Cardiac muscle cell (in vitro differentiated cells and primary cell): ENCODE measurements around the gene SLX4. TPM values are rescaled to one million over a fixed set of nuclear protein-coding genes. Genes with fewer than 3 reads are reported as not detected.

Experiments
- DNase-seq, 2 donors: peaks; one replicate each; pipeline versions ENCODE4 v3.0.0 to v3.0.0-alpha.2; 2010 to 2017; ENCODE audit warnings: low read depth in 1 of 2, low spot score in 1 of 2
- H3K27ac ChIP-seq: fragments of 200-600 bp; sonication (generic); 2 replicates; pipeline ENCODE4 v1.5.1; 2016
- H3K27me3 ChIP-seq: fragments of 200-600 bp; sonication (generic); 2 replicates; pipeline ENCODE4 v1.6.0; 2016; ENCODE audit warnings: control low read depth
- H3K36me3 ChIP-seq: fragments of 200-600 bp; sonication (generic); 2 replicates; pipeline ENCODE4 v1.5.1; 2016; ENCODE audit warnings: control low read depth
- H3K4me1 ChIP-seq: fragments of 200-600 bp; sonication (generic); 2 replicates; pipeline ENCODE4 v1.8.1; 2017; ENCODE audit warnings: low read depth, mild to moderate bottlenecking, mixed run types
- H3K4me3 ChIP-seq: fragments of 200-600 bp; sonication (generic); 2 replicates; pipeline ENCODE4 v1.5.1; 2016; ENCODE audit warnings: mild to moderate bottlenecking
- H3K9me3 ChIP-seq: fragments of 200-600 bp; sonication (generic); 2 replicates; pipeline ENCODE4 v1.5.1; 2017; ENCODE audit warnings: low read depth, mild to moderate bottlenecking, control low read depth
- polyA plus RNA-seq: library from polyadenylated mRNA; unstranded; fragments of >200 nt; fragmentation: Nextera tagmentation; extraction: Ambion mirVana; gene quantifications from 2 replicates; pipeline ENCODE4 v1.2.1, GENCODE V29; 2016
- total RNA-seq: library from RNA; depleted of rRNA; stranded (reverse); fragments of >200 nt; gene quantifications from 2 replicates; pipeline ENCODE4 v1.2.3, GENCODE V29; 2016
- TF ChIP-seq, protein P1 (sequence below): IDR thresholded peaks from 2 replicates; pipeline ENCODE4 v1.5.1; 2012; ENCODE audit warnings: low read depth, mild to moderate bottlenecking, low read length

The SLX4 gene
- total and polyA plus RNA-seq, 2 experiments from 2014 or later = 3.6 to 7.2 TPM

- Histone ChIP-seq H3K4me3 (no peak overlapping the region), H3K9me3 (no peaks in the 10 kb centered on the region), H3K27me3 (no peaks in the 10 kb centered on the region), H3K36me3 (no peaks in the 10 kb centered on the region), H3K4me1 (no peaks in the 10 kb centered on the region), H3K27ac (peak overlapping the region; percentile 59)
- TF ChIP-seq, protein P1, sequence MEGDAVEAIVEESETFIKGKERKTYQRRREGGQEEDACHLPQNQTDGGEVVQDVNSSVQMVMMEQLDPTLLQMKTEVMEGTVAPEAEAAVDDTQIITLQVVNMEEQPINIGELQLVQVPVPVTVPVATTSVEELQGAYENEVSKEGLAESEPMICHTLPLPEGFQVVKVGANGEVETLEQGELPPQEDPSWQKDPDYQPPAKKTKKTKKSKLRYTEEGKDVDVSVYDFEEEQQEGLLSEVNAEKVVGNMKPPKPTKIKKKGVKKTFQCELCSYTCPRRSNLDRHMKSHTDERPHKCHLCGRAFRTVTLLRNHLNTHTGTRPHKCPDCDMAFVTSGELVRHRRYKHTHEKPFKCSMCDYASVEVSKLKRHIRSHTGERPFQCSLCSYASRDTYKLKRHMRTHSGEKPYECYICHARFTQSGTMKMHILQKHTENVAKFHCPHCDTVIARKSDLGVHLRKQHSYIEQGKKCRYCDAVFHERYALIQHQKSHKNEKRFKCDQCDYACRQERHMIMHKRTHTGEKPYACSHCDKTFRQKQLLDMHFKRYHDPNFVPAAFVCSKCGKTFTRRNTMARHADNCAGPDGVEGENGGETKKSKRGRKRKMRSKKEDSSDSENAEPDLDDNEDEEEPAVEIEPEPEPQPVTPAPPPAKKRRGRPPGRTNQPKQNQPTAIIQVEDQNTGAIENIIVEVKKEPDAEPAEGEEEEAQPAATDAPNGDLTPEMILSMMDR = no peak
- no peak for DNase-seq
Measured at GRCh38 chr16:3590736-3591435, 20.5 kb downstream of the SLX4 start.

GRCh38 chr16:3589991-3590701 is 21.3 kb downstream of the SLX4 start:
- Histone ChIP-seq H3K27me3 (no peaks in the 10 kb centered on the region), H3K9me3 (no peaks in the 10 kb centered on the region), H3K36me3 (no peaks in the 10 kb centered on the region), H3K4me1 (no peaks in the 10 kb centered on the region), H3K27ac (no peak overlapping the region), H3K4me3 (no peak overlapping the region)
- DNase-seq = no peak
- TF ChIP-seq, protein P1 = no peak

DNA sequence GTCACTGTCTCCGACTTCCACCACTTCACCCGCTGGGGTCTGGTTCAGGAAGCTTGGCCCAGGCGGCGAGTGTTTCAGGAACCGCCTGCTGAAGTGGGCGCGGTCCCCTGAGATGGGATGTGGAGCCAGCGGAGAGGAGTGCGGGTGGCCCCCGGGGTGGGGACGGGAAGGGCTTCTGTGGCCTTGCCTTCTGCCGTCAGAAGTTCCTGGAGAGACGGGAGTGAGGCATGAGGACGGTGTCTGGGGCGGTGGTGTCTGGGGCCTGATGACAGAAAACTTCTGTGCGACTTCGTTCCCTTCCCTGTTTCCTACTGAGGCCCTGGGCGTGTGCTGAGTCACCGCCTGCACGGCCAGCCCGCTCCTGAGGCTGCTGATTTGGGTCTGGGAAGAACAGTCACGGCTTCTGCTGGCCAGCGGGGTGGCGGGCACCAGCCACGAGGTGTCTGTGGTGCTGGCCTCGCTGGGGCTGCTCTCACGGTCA is 21.9 kb downstream of the SLX4 start:
- Histone ChIP-seq H3K27me3 (no peaks in the 10 kb centered on the region), H3K4me1 (no peaks in the 10 kb centered on the region), H3K9me3 (no peaks in the 10 kb centered on the region), H3K4me3 (no peak overlapping the region), H3K36me3 (no peaks in the 10 kb centered on the region), H3K27ac (no peak overlapping the region)
- TF ChIP-seq, protein P1 = no peak
- DNase-seq = peak in 1 of 2 donors; percentile 12

- Histone ChIP-seq H3K27ac (no peak overlapping the region), H3K27me3 (no peaks in the 10 kb centered on the region), H3K4me3 (no peak overlapping the region), H3K9me3 (no peaks in the 10 kb centered on the region), H3K4me1 (no peaks in the 10 kb centered on the region), H3K36me3 (no peaks in the 10 kb centered on the region)
- TF ChIP-seq, protein P1 = no peak
- no peak for DNase-seq
Measured at GRCh38 chr16:3589001-3589400, 22.4 kb downstream of the SLX4 start.

DNA sequence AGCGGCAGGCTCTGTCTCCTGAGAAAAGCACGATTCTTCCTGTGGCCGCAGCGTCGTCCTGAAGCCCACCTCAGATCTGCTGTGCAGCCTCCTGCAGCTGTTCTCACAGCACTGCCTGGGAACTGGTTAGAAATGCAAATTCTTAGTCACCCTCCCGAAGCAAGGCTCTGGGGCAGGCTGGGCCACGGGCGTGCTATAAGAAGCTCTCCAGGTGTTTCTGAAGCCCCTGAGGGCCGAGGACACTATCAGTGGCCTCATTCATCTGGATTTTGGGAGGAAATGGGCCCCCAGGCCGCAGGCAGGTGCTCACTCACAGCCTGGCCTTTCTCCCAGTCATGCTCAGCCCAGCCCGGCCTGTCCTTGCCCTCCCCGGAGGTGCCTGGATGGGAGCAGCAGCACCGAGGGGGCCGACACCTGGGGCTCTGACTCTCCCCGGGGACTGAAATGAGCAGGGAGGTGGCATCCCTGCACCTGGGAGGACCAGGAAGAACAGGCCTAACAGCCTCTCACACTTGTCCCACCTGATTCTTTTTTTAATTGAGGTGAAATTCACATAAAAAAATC is 23.8 kb downstream of the SLX4 start:
- Histone ChIP-seq H3K9me3 (no peaks in the 10 kb centered on the region), H3K27me3 (no peaks in the 10 kb centered on the region), H3K4me3 (no peak overlapping the region), H3K4me1 (no peaks in the 10 kb centered on the region), H3K27ac (no peak overlapping the region), H3K36me3 (no peaks in the 10 kb centered on the region)
- TF ChIP-seq, protein P1 = no peak
- no peak for DNase-seq
